Activated CD8-positive, alpha-beta T cell treated with anti-CD3 and anti-CD28 coated beads for 36 hours (primary cell): ENCODE results near the gene SAMD5. TPM values are rescaled to one million over a fixed set of nuclear protein-coding genes. Genes with fewer than 3 reads are reported as not detected.

ENCODE experiments used
- ATAC-seq: fragments of 200-7000 bp; cut with Tn5 transposase; one replicate; pipeline ENCODE4 v1.10.0; 2021; ENCODE audit warnings: mild to moderate bottlenecking, moderate library complexity
- CTCF ChIA-PET: fragments of 350-600 bp; sonication (Branson Sonifier 250); formaldehyde crosslinking; loops from one replicate; lab custom pipeline; 2021; ENCODE audit warnings: antibody characterized with exemption; lab: Charles Lee
- POLR2A ChIA-PET: fragments of 350-600 bp; sonication (Branson Sonifier 250); formaldehyde crosslinking; loops from one replicate; lab custom pipeline; 2021; ENCODE audit warnings: antibody characterized with exemption; lab: Charles Lee
- DNase-seq: peaks from one replicate; pipeline ENCODE4 v3.0.0-alpha.2; 2020
- H3K27ac Mint-ChIP-seq: one replicate; pipeline ENCODE4 v1.8.0; 2021; ENCODE audit warnings: mild to moderate bottlenecking, mixed read lengths
- H3K27me3 Mint-ChIP-seq: one replicate; pipeline ENCODE4 v1.8.0; 2021; ENCODE audit warnings: mixed read lengths
- H3K36me3 Mint-ChIP-seq: one replicate; pipeline ENCODE4 v1.8.0; 2021; ENCODE audit warnings: low read depth, mixed read lengths
- H3K4me1 Mint-ChIP-seq: one replicate; pipeline ENCODE4 v1.8.0; 2021; ENCODE audit warnings: low read depth, mixed read lengths
- H3K4me3 Mint-ChIP-seq: one replicate; pipeline ENCODE4 v1.8.0; 2021; ENCODE audit warnings: mild to moderate bottlenecking, moderate library complexity, mixed read lengths
- H3K9me3 Mint-ChIP-seq: one replicate; pipeline ENCODE4 v1.8.0; 2021; ENCODE audit warnings: mixed read lengths
- CTCF ChIP-seq: fragments of 200-600 bp; IDR thresholded peaks from one replicate; pipeline ENCODE4 v1.8.0; 2022; ENCODE audit warnings: antibody characterized with exemption, mild to moderate bottlenecking
- intact Hi-C: fragments of 100-400 bp; cut with micrococcal nuclease; formaldehyde crosslinking; loops from one replicate; pipeline ENCODE4 v1.10.0; 2022
- total RNA-seq, 2 experiments: library from RNA; stranded (reverse); gene quantifications; one replicate each; pipeline ENCODE4 v1.2.3, GENCODE V29; 2021

Gene SAMD5
- total RNA-seq, 2 experiments from 2014 or later = not detected

- TF ChIP-seq CTCF = no peak
- ATAC-seq = no peak
- Mint-ChIP-seq H3K9me3 (no peaks in the 10 kb centered on the region), H3K27me3 (peaks cover 3% of the 10 kb centered on the region), H3K27ac (no peak overlapping the region), H3K36me3 (no peaks in the 10 kb centered on the region), H3K4me1 (no peaks in the 10 kb centered on the region), H3K4me3 (no peak overlapping the region)
- ChIA-PET CTCF (interaction anchor here (1.0 kb wide), 1 partner anchor 56 kb away, joined by 3 read pairs; no protein-coding TSS in a partner anchor), POLR2A (no interaction called here)
- no peak for DNase-seq
- intact Hi-C loops = no loop called here
Observed at GRCh38 chr6:147567141-147567805, 58.8 kb downstream of the SAMD5 start.

GRCh38 chr6:147569788-147570187 lies 61.3 kb downstream of the SAMD5 start:
- CTCF ChIA-PET = no interaction called here
- H3K4me1 Mint-ChIP-seq = no peaks in the 10 kb centered on the region
- ATAC-seq (no peak), DNase-seq (no peak)
- no peak overlapping the region for H3K27ac Mint-ChIP-seq
- no peaks in the 10 kb centered on the region for H3K36me3 Mint-ChIP-seq
- no peak overlapping the region for H3K4me3 Mint-ChIP-seq
- TF ChIP-seq CTCF = no peak
- intact Hi-C loops = no loop called here
- peaks cover 3% of the 10 kb centered on the region for H3K27me3 Mint-ChIP-seq
- H3K9me3 Mint-ChIP-seq = no peaks in the 10 kb centered on the region
- POLR2A ChIA-PET = no interaction called here

- intact Hi-C loops = no loop called here
- H3K9me3 Mint-ChIP-seq = no peaks in the 10 kb centered on the region
- ATAC-seq (no peak), DNase-seq (no peak)
- no peak overlapping the region for H3K27ac Mint-ChIP-seq
- ChIA-PET POLR2A (no interaction called here), CTCF (no interaction called here)
- H3K27me3 Mint-ChIP-seq = peaks cover 3% of the 10 kb centered on the region
- H3K4me3 Mint-ChIP-seq = no peak overlapping the region
- H3K36me3 Mint-ChIP-seq = no peaks in the 10 kb centered on the region
- TF ChIP-seq CTCF = no peak
- no peaks in the 10 kb centered on the region for H3K4me1 Mint-ChIP-seq
Observed at GRCh38 chr6:147570681-147571080, 62.2 kb downstream of the SAMD5 start.

- peaks cover 6% of the 10 kb centered on the region for H3K9me3 Mint-ChIP-seq
- DNase-seq (no peak), ATAC-seq (no peak)
- H3K4me1 Mint-ChIP-seq = no peaks in the 10 kb centered on the region
- ChIA-PET CTCF (no interaction called here), POLR2A (no interaction called here)
- no peak for TF ChIP-seq CTCF
- intact Hi-C loops = no loop called here
- no peaks in the 10 kb centered on the region for H3K36me3 Mint-ChIP-seq
- H3K27ac Mint-ChIP-seq = no peak overlapping the region
- no peak overlapping the region for H3K4me3 Mint-ChIP-seq
- peaks cover 12% of the 10 kb centered on the region for H3K27me3 Mint-ChIP-seq
Observed at GRCh38 chr6:147577488-147577887, 69.0 kb downstream of the SAMD5 start.

GRCh38 chr6:147578159-147578558 lies 69.7 kb downstream of the SAMD5 start:
- peaks cover 12% of the 10 kb centered on the region for H3K27me3 Mint-ChIP-seq
- ATAC-seq (no peak), DNase-seq (no peak)
- H3K4me3 Mint-ChIP-seq = no peak overlapping the region
- H3K36me3 Mint-ChIP-seq = no peaks in the 10 kb centered on the region
- H3K27ac Mint-ChIP-seq = no peak overlapping the region
- CTCF ChIA-PET = no interaction called here
- no peak for TF ChIP-seq CTCF
- H3K4me1 Mint-ChIP-seq = no peaks in the 10 kb centered on the region
- intact Hi-C loops = no loop called here
- POLR2A ChIA-PET = no interaction called here
- peaks cover 6% of the 10 kb centered on the region for H3K9me3 Mint-ChIP-seq
